ENCODE data around the gene ZNF281. TPM values are rescaled to one million over a fixed set of nuclear protein-coding genes. Genes with fewer than 3 reads are reported as not detected.
A peak's percentile ranks its signal among the peaks of the same experiment; 100 is the strongest.

The ZNF281 gene
- total RNA-seq, 4 donors from 2014 or later: 12.1 to 13.4 (median 13.2) TPM

DNA sequence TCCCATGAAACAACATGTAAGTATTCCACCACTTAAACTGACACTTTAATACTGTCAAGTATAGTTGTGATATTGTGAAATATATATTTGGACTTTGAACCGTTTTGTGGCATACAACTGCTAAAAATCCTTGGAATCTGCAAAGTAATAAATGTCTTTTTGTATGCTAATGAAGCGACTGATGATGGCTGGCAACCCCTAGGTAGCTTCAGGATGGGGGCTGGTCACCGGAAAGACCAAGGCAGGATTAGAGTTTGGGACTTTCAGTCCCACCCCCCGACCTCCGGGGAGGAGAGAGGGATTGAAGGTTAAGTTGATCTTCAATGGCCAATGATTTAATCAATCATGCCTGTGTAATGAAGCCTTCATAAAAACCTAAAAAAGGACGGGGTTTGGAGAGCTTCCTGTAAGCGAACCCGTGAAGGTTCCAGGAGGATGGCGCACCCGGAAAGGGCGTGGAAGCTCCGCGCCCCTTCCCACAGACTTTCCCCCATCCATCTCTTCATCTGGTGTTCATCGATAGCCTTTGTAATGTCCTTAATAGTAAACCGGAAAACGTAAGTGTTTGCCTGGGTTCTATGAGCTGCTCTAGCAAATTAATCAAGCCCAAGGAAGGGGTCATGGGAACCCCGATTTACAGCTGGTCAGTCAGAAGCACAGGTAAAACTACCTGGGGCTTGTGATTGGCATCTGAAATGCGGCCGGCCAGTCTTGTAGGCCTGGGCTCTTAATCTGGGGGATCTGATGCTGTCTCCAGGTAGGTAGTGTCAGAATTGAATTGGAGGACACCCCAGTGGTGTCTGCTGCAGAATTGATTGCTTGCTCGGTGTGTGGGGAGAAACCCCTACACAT lies 1.8 kb upstream of the ZNF281 start:
- no peaks in the 10 kb centered on the region for H3K27me3 ChIP-seq
- H3K4me3 ChIP-seq: no peak overlapping the region
- H3K4me1 ChIP-seq: peaks cover 18 to 50% (median 18%) of the 10 kb centered on the region in 3 donors
- no peaks in the 10 kb centered on the region for H3K9me3 ChIP-seq
- no peaks in the 10 kb centered on the region for H3K36me3 ChIP-seq
- whole genome bisulfite sequencing, 2 donors (ENCODE audit: low coverage in 1 of 2): 50 to 64% methylated on average over 20 of the region's 20 CpGs
- no peak for ATAC-seq
- TF ChIP-seq, protein P1, sequence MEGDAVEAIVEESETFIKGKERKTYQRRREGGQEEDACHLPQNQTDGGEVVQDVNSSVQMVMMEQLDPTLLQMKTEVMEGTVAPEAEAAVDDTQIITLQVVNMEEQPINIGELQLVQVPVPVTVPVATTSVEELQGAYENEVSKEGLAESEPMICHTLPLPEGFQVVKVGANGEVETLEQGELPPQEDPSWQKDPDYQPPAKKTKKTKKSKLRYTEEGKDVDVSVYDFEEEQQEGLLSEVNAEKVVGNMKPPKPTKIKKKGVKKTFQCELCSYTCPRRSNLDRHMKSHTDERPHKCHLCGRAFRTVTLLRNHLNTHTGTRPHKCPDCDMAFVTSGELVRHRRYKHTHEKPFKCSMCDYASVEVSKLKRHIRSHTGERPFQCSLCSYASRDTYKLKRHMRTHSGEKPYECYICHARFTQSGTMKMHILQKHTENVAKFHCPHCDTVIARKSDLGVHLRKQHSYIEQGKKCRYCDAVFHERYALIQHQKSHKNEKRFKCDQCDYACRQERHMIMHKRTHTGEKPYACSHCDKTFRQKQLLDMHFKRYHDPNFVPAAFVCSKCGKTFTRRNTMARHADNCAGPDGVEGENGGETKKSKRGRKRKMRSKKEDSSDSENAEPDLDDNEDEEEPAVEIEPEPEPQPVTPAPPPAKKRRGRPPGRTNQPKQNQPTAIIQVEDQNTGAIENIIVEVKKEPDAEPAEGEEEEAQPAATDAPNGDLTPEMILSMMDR (IDR thresholded peaks at IDR 0.05): no peak
- TF ChIP-seq POLR2AphosphoS5 (IDR thresholded peaks at IDR 0.05) (no peak), EP300 (IDR thresholded peaks at IDR 0.05) (no peak), POLR2A (IDR thresholded peaks at IDR 0.05) (no peak)
- no peak overlapping the region for H3K27ac ChIP-seq

DNA sequence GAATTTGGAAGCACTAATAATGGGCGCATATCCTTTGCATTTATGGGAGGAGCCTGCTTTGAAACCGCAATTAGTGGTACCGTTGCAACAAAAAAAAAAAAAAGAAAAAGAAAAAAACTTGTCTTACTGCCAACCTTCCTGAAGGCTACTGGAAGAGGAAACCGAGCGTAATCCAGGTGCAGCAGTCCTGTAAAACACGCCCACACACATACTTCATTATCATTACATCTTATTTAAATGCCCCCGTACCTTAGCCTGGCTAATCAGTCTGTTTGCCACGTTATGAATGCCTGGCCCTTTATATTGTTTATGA lies 686 bp upstream of the ZNF281 start:
- 10 to 11% methylated on average over 7 to 8 of the region's 8 CpGs for WGBS, 2 donors (ENCODE audit: low coverage in 1 of 2)

DNA sequence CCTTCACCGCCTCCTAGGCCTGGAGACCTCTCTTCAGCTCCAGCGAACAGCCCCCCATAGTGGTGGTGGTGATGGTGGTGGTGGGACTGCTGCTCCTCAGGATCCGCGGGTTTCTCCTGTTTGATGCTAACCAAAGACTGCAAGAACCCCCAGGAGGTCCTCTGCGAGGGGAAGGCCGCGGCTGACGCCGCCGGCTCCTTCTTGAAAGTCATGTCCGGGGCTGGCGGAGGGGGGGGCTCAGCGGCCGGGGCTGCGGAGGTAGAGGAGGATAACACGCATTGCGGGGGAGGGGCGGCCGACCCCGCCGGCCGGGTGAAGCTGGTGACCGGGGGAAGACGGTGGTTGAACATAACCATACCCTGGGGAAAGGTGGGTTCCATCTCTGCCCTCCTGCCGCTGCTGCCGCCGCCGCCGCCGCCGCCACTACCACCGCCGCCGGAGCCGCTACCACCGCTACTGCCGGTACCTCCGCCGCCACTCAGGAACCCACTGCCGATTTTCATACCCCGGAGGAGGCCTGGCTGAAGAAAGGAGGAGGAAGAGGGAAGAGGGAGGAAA lies 554 bp downstream of the ZNF281 start:
- H3K27me3 ChIP-seq: no peaks in the 10 kb centered on the region
- H3K27ac ChIP-seq: peak overlapping the region; percentile 60 to 91 (median 86)
- no peak for TF ChIP-seq EP300 (IDR thresholded peaks at IDR 0.05)
- TF ChIP-seq, protein P1 (IDR thresholded peaks at IDR 0.05): peak in 1 of 4 experiments; percentile 7
- peak; percentile 33 for ATAC-seq
- H3K36me3 ChIP-seq: peaks cover 0 to 4% of the 10 kb centered on the region in 2 donors
- no peaks in the 10 kb centered on the region for H3K9me3 ChIP-seq
- peak overlapping the region; percentile 58 to 80 for H3K4me3 ChIP-seq
- no CpG with 5 or more reads among the region's 41 CpGs for WGBS, 2 donors (ENCODE audit: low coverage in 1 of 2)
- peaks cover 23 to 51% (median 24%) of the 10 kb centered on the region in 3 donors for H3K4me1 ChIP-seq

More for the DNA sequence above, 686 bp upstream of the ZNF281 start:
- H3K4me3 ChIP-seq: peak overlapping the region; percentile 58 to 80
- TF ChIP-seq EP300 (IDR thresholded peaks at IDR 0.05) (no peak), POLR2AphosphoS5 (IDR thresholded peaks at IDR 0.05) (no peak), POLR2A (IDR thresholded peaks at IDR 0.05) (no peak)
- TF ChIP-seq, protein P1 (IDR thresholded peaks at IDR 0.05): no peak
- H3K27ac ChIP-seq: peak overlapping the region in 2 of 4 donors; percentile 82 to 89
- no peaks in the 10 kb centered on the region for H3K36me3 ChIP-seq
- no peak for ATAC-seq
- no peaks in the 10 kb centered on the region for H3K9me3 ChIP-seq
- no peaks in the 10 kb centered on the region for H3K27me3 ChIP-seq
- peaks cover 18 to 50% (median 24%) of the 10 kb centered on the region in 3 donors for H3K4me1 ChIP-seq

DNA sequence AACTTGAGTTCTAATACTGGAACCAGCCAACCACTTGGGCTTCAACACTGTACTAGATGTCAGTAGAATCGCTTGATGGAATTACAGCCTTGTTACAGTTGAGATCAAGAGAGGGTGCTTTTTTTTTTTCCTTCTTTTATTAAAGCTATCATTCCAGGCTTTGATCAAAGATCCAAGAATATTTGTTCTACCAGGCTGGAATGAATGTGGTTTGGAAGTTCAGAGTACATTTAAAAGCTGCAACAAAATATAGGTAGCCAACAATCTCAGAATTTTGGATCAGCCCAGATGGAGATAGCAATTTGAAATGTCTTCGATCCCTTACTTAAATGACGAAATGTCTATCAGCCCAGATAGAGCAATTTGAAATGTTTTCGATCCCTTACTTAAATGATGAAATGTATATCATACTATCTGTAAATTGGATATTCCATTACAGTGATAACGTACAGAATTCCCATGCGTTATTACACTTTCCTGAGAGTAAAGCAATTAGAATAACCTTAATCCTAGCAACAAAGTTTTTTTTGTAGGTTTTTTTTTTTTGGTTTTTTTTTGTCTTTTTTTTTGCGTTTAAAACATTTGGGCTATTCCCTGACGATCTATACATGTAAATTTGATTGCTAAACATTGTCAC lies 3.6 kb downstream of the ZNF281 start:
- H3K36me3 ChIP-seq: peaks cover 0 to 10% of the 10 kb centered on the region in 2 donors
- no peaks in the 10 kb centered on the region for H3K9me3 ChIP-seq
- H3K27me3 ChIP-seq: no peaks in the 10 kb centered on the region
- TF ChIP-seq EP300 (IDR thresholded peaks at IDR 0.05) (no peak), POLR2A (IDR thresholded peaks at IDR 0.05) (no peak), POLR2AphosphoS5 (IDR thresholded peaks at IDR 0.05) (no peak)
- TF ChIP-seq, protein P1 (IDR thresholded peaks at IDR 0.05): no peak
- ATAC-seq: no peak
- H3K4me3 ChIP-seq: no peak overlapping the region
- 91 to 92% methylated on average over 8 of the region's 8 CpGs for WGBS, 2 donors (ENCODE audit: low coverage in 1 of 2)
- H3K4me1 ChIP-seq: peaks cover 23 to 51% (median 24%) of the 10 kb centered on the region in 3 donors
- H3K27ac ChIP-seq: no peak overlapping the region

Data from gastroesophageal sphincter (tissue), 4 donors.